PFSK-1 (cell line): ENCODE measurements around the gene PDE8A.

Experiments used
- POLR2AphosphoS5 ChIP-seq: IDR thresholded peaks from 2 replicates; pipeline ENCODE4 v1.6.1; 2012; ENCODE audit warnings: low read depth, mild to moderate bottlenecking, control low read depth, low read length, moderate library complexity
- TAF1 ChIP-seq: IDR thresholded peaks from 2 replicates; pipeline ENCODE4 v1.6.1; 2012; ENCODE audit warnings: low read length, control low read depth, borderline replicate concordance; ENCODE audit not compliant: insufficient read depth
- TF ChIP-seq, protein P1 (sequence below), 2 experiments: IDR thresholded peaks; 2 replicates each; pipeline versions ENCODE4 v1.6.1 to v1.8.0; 2011 to 2012; ENCODE audit warnings: low read depth in 2 of 2, low read length in 2 of 2, control low read depth in 1 of 2, inconsistent platforms in 1 of 2, mild to moderate bottlenecking in 1 of 2, moderate library complexity in 1 of 2; ENCODE audit not compliant: insufficient read depth in 1 of 2

DNA sequence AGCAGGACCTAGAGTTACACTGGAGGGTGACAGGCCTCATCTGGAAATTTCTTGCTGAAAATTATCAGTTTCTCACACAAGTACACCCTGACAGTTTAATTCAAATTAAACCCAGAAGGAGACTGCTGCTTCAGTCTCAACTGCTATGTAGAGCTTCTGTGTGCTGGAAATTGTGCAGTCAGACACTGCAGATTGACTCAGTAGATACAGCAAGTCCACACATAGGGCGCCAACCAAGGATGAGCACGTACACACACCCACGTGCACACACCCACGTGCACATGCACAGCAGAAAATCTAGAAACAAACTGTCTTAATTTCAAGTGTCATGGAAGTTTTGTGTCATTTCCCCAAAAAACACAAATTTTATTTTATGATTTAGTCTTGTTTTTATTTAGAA lies 192.9 kb downstream of the PDE8A start:
- TF ChIP-seq, protein P1, sequence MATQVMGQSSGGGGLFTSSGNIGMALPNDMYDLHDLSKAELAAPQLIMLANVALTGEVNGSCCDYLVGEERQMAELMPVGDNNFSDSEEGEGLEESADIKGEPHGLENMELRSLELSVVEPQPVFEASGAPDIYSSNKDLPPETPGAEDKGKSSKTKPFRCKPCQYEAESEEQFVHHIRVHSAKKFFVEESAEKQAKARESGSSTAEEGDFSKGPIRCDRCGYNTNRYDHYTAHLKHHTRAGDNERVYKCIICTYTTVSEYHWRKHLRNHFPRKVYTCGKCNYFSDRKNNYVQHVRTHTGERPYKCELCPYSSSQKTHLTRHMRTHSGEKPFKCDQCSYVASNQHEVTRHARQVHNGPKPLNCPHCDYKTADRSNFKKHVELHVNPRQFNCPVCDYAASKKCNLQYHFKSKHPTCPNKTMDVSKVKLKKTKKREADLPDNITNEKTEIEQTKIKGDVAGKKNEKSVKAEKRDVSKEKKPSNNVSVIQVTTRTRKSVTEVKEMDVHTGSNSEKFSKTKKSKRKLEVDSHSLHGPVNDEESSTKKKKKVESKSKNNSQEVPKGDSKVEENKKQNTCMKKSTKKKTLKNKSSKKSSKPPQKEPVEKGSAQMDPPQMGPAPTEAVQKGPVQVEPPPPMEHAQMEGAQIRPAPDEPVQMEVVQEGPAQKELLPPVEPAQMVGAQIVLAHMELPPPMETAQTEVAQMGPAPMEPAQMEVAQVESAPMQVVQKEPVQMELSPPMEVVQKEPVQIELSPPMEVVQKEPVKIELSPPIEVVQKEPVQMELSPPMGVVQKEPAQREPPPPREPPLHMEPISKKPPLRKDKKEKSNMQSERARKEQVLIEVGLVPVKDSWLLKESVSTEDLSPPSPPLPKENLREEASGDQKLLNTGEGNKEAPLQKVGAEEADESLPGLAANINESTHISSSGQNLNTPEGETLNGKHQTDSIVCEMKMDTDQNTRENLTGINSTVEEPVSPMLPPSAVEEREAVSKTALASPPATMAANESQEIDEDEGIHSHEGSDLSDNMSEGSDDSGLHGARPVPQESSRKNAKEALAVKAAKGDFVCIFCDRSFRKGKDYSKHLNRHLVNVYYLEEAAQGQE (IDR thresholded peaks at IDR 0.05; ENCODE audit: insufficient read depth in 1 of 2, low read depth in 2 of 2, low read length in 2 of 2): no peak
- TF ChIP-seq TAF1 (no peak), POLR2AphosphoS5 (no peak)
